GM12891 (cell line): ENCODE results near the gene SIK2.

Source experiments
- DNase-seq: peaks from one replicate; pipeline ENCODE4 v3.0.0; 2011; ENCODE audit warnings: low spot score; ENCODE audit not compliant: insufficient read length
- FAIRE-seq: peaks from 2 replicates; lab custom pipeline; 2011; peaks lifted over from hg19 to GRCh38; lab: Jason Lieb, UNC
- PAX5 ChIP-seq: IDR thresholded peaks from 2 replicates; pipeline ENCODE4 v1.6.1; 2011; ENCODE audit warnings: low read length, moderate library complexity, mild to moderate bottlenecking; ENCODE audit not compliant: insufficient read depth, severe bottlenecking
- POLR2A ChIP-seq: IDR thresholded peaks from 2 replicates; pipeline ENCODE4 v1.6.1; 2011; ENCODE audit warnings: low read depth, low read length, control low read depth
- POLR2AphosphoS5 ChIP-seq: IDR thresholded peaks from 2 replicates; pipeline ENCODE4 v1.6.1; 2011; ENCODE audit warnings: low read depth, low read length, control low read depth
- POU2F2 ChIP-seq: IDR thresholded peaks from 2 replicates; pipeline ENCODE4 v1.6.1; 2011; ENCODE audit warnings: low read depth, mild to moderate bottlenecking, control low read depth, low read length, moderate library complexity
- SPI1 ChIP-seq: IDR thresholded peaks from 2 replicates; pipeline ENCODE4 v1.6.1; 2011; ENCODE audit warnings: low read depth, low read length, control low read depth
- TAF1 ChIP-seq: IDR thresholded peaks from 2 replicates; pipeline ENCODE4 v1.6.1; 2011; ENCODE audit warnings: low read depth, low read length, control low read depth

Gene SIK2

GRCh38 chr11:111592491-111592890, 9.8 kb upstream of the SIK2 start:
- FAIRE-seq, result no peak
- no peak for DNase-seq
- no peak for TF ChIP-seq POLR2AphosphoS5
- TF ChIP-seq POU2F2, result no peak
- no peak for TF ChIP-seq SPI1
- TF ChIP-seq POLR2A, result no peak
- TF ChIP-seq TAF1, result no peak
- TF ChIP-seq PAX5, result no peak

- TF ChIP-seq SPI1 (no peak), TAF1 (no peak), PAX5 (no peak)
- no peak for DNase-seq
- no peak for FAIRE-seq
Observed at GRCh38 chr11:111596319-111596718, 5.9 kb upstream of the SIK2 start.

- FAIRE-seq, result no peak
- DNase-seq, result no peak
- TF ChIP-seq PAX5, result no peak
- TF ChIP-seq SPI1, result no peak
- TF ChIP-seq TAF1, result no peak
- TF ChIP-seq POLR2A, result no peak
- no peak for TF ChIP-seq POLR2AphosphoS5
Observed at GRCh38 chr11:111598148-111598547, 4.1 kb upstream of the SIK2 start.

- FAIRE-seq, result no peak
- DNase-seq, result no peak
- TF ChIP-seq POLR2AphosphoS5 (no peak), POU2F2 (no peak), PAX5 (no peak), SPI1 (no peak), POLR2A (no peak), TAF1 (no peak)
Observed at GRCh38 chr11:111598559-111598958, 3.7 kb upstream of the SIK2 start.

- no peak for DNase-seq
- FAIRE-seq, result no peak
- TF ChIP-seq POLR2AphosphoS5, result no peak
- TF ChIP-seq SPI1, result no peak
- TF ChIP-seq POU2F2, result no peak
- TF ChIP-seq PAX5, result no peak
Observed at GRCh38 chr11:111601636-111601978, 642 bp upstream of the SIK2 start.

GRCh38 chr11:111602865-111603610, 789 bp downstream of the SIK2 start:
- DNase-seq, result no peak
- FAIRE-seq, result peak; percentile 52
- TF ChIP-seq TAF1 (no peak), POLR2AphosphoS5 (0 out of 2 replicates have a peak, but pooled peaks have one; percentile 30)

- DNase-seq, result no peak
- no peak for TF ChIP-seq PAX5
- no peak for TF ChIP-seq POU2F2
- no peak for TF ChIP-seq SPI1
- TF ChIP-seq POLR2A, result no peak
- no peak for TF ChIP-seq POLR2AphosphoS5
- no peak for TF ChIP-seq TAF1
- peak; percentile 59 for FAIRE-seq
Observed at GRCh38 chr11:111603611-111604130, 1.4 kb downstream of the SIK2 start.

GRCh38 chr11:111604392-111605009, 2.3 kb downstream of the SIK2 start:
- FAIRE-seq, result peak; percentile 71
- DNase-seq, result no peak
- no peak for TF ChIP-seq POU2F2
- TF ChIP-seq POLR2A, result no peak
- no peak for TF ChIP-seq PAX5
- TF ChIP-seq SPI1, result no peak
- TF ChIP-seq TAF1, result no peak
- TF ChIP-seq POLR2AphosphoS5, result no peak

- no peak for DNase-seq
- TF ChIP-seq POLR2A (no peak), POLR2AphosphoS5 (no peak), PAX5 (no peak), TAF1 (no peak), POU2F2 (no peak), SPI1 (no peak)
- FAIRE-seq, result no peak
Observed at GRCh38 chr11:111605681-111606080, 3.4 kb downstream of the SIK2 start.

- FAIRE-seq (no peak), DNase-seq (no peak)
- TF ChIP-seq SPI1 (no peak), TAF1 (no peak), PAX5 (no peak), POU2F2 (no peak), POLR2AphosphoS5 (no peak), POLR2A (no peak)
Observed at GRCh38 chr11:111606986-111607385, 4.7 kb downstream of the SIK2 start.
